ENCODE results near the gene PRODH2.

GRCh38 chr19:35858311-35858710 lies 45.7 kb upstream of the PRODH2 start:
- TF ChIP-seq CTCF (IDR thresholded peaks at IDR 0.05; ENCODE audit: low read depth, low read length, poor library complexity, severe bottlenecking) (no peak), EZH2phosphoT487 (IDR thresholded peaks at IDR 0.05; ENCODE audit: borderline replicate concordance, low read length) (no peak)
